SK-N-MC (cell line): ENCODE measurements around the gene RASSF7.

Experiments used
- EZH2 ChIP-seq: fragments of 200-600 bp; sonication (generic); IDR thresholded peaks from one replicate; pipeline ENCODE4 v1.6.1; 2017; ENCODE audit warnings: antibody characterized with exemption
- FOXP2 ChIP-seq: optimal IDR thresholded peaks from 2 replicates; pipeline ENCODE3; 2011; ENCODE audit warnings: mild to moderate bottlenecking, moderate library complexity; ENCODE audit not compliant: insufficient read depth; ENCODE audit errors: extremely low read length, control extremely low read depth
- POLR2AphosphoS5 ChIP-seq: IDR thresholded peaks from 2 replicates; pipeline ENCODE4 v1.6.1; 2012; ENCODE audit warnings: mild to moderate bottlenecking, low read depth, low read length, borderline replicate concordance

- no peak for TF ChIP-seq EZH2
- TF ChIP-seq POLR2AphosphoS5 = no peak
- no peak for TF ChIP-seq FOXP2
Measured at GRCh38 chr11:569158-569885, 8.6 kb downstream of the RASSF7 start.
